Measurements from ENCODE around the gene TEX261. TPM values are rescaled to one million over a fixed set of nuclear protein-coding genes. Genes with fewer than 3 reads are reported as not detected.

TEX261 gene
- total RNA-seq, 1 donor from 2014 or later: 26.0 TPM

GRCh38 chr2:70959851-70960832, 34.5 kb downstream of the TEX261 start:
- no peak for DNase-seq (ENCODE audit: low read depth in 2 of 2)

GRCh38 chr2:70959271-70959761, 35.4 kb downstream of the TEX261 start:
- no peak for DNase-seq (ENCODE audit: low read depth in 2 of 2)

- no peak for DNase-seq (ENCODE audit: low read depth in 2 of 2)
These were observed 35.9 kb downstream of the TEX261 start for GRCh38 chr2:70958759-70959158.

- no peak for DNase-seq (ENCODE audit: low read depth in 2 of 2)
These were observed 36.9 kb downstream of the TEX261 start for GRCh38 chr2:70957798-70958197.

GRCh38 chr2:70956141-70956540, 38.5 kb downstream of the TEX261 start:
- no peak for DNase-seq (ENCODE audit: low read depth in 2 of 2)

- no peak for DNase-seq (ENCODE audit: low read depth in 2 of 2)
These were observed 39.8 kb downstream of the TEX261 start for GRCh38 chr2:70954886-70955285.

GRCh38 chr2:70949086-70949485, 45.6 kb downstream of the TEX261 start:
- no peak for DNase-seq (ENCODE audit: low read depth in 2 of 2)

- peak; percentile 77 to 79 for DNase-seq (ENCODE audit: low read depth in 2 of 2)
These were observed 46.2 kb downstream of the TEX261 start for GRCh38 chr2:70948337-70949003.

GRCh38 chr2:70947556-70948184, 47.0 kb downstream of the TEX261 start:
- peak; percentile 34 to 84 for DNase-seq (ENCODE audit: low read depth in 2 of 2)

GRCh38 chr2:70946832-70947442, 47.7 kb downstream of the TEX261 start:
- peak; percentile 66 to 78 for DNase-seq (ENCODE audit: low read depth in 2 of 2)

- no peak for DNase-seq (ENCODE audit: low read depth in 2 of 2)
These were observed 50.5 kb downstream of the TEX261 start for GRCh38 chr2:70944111-70944690.

- DNase-seq (ENCODE audit: low read depth in 2 of 2): no peak
These were observed 51.3 kb downstream of the TEX261 start for GRCh38 chr2:70943205-70943871.

GRCh38 chr2:70942396-70943204, 52.1 kb downstream of the TEX261 start:
- no peak for DNase-seq (ENCODE audit: low read depth in 2 of 2)

GRCh38 chr2:70941701-70942100, 53.0 kb downstream of the TEX261 start:
- no peak for DNase-seq (ENCODE audit: low read depth in 2 of 2)

- no peak for DNase-seq (ENCODE audit: low read depth in 2 of 2)
These were observed 53.5 kb downstream of the TEX261 start for GRCh38 chr2:70941186-70941585.

- DNase-seq (ENCODE audit: low read depth in 2 of 2): no peak
These were observed 54.7 kb downstream of the TEX261 start for GRCh38 chr2:70939839-70940580.

GRCh38 chr2:70939001-70939838, 55.5 kb downstream of the TEX261 start:
- no peak for DNase-seq (ENCODE audit: low read depth in 2 of 2)

- DNase-seq (ENCODE audit: low read depth in 2 of 2): no peak
These were observed 56.1 kb downstream of the TEX261 start for GRCh38 chr2:70938586-70938950.
